HG02870 (cell line): ENCODE results near the gene SLC12A1.
"Not testable (repeated sequence)": the region's sequence is repeated elsewhere in the genome, so short reads cannot be mapped to it uniquely, and the experiment has no call there.

ENCODE experiments used
- ATAC-seq: cut with Tn5 transposase; IDR thresholded peaks from one replicate; pipeline ENCODE4 v1.9.1; 2021; ENCODE audit warnings: mild to moderate bottlenecking, moderate library complexity; ENCODE audit not compliant: unreplicated experiment

The SLC12A1 gene

GRCh38 chr15:48304398-48304797 is 98.3 kb downstream of the SLC12A1 start:
- no peak for ATAC-seq

GRCh38 chr15:48306639-48307038 is 100.5 kb downstream of the SLC12A1 start:
- no peak for ATAC-seq

- no peak for ATAC-seq
Measured at GRCh38 chr15:48307586-48307985, 101.5 kb downstream of the SLC12A1 start.

GRCh38 chr15:48309740-48310139 is 103.6 kb downstream of the SLC12A1 start:
- ATAC-seq = no peak

GRCh38 chr15:48313216-48313615 is 107.1 kb downstream of the SLC12A1 start:
- ATAC-seq = no peak

GRCh38 chr15:48315041-48315440 is 108.9 kb downstream of the SLC12A1 start:
- ATAC-seq = no peak

GRCh38 chr15:48317221-48317620 is 111.1 kb downstream of the SLC12A1 start:
- no peak for ATAC-seq

GRCh38 chr15:48318131-48318530 is 112.0 kb downstream of the SLC12A1 start:
- no peak for ATAC-seq

GRCh38 chr15:48323294-48323693 is 117.2 kb downstream of the SLC12A1 start:
- no peak for ATAC-seq

GRCh38 chr15:48324949-48325348 is 118.8 kb downstream of the SLC12A1 start:
- ATAC-seq = no peak

- no peak for ATAC-seq
Measured at GRCh38 chr15:48325400-48325799, 119.3 kb downstream of the SLC12A1 start.

- ATAC-seq = not testable (repeated sequence)
Measured at GRCh38 chr15:48326180-48326579, 120.1 kb downstream of the SLC12A1 start.

- no peak for ATAC-seq
Measured at GRCh38 chr15:48330105-48330785, 124.1 kb downstream of the SLC12A1 start.

- ATAC-seq = peak; percentile 85
Measured at GRCh38 chr15:48330855-48331795, 125.0 kb downstream of the SLC12A1 start, which contains the start of gene DUT. TSS of gene DUT (plus strand) at chr15:48331429. CDS start at chr15:48331516, 87 bp downstream.

GRCh38 chr15:48331796-48332641 is 125.9 kb downstream of the SLC12A1 start:
- peak; percentile 49 for ATAC-seq

- no peak for ATAC-seq
Measured at GRCh38 chr15:48332642-48333034, 126.5 kb downstream of the SLC12A1 start.

GRCh38 chr15:48333540-48333939 is 127.4 kb downstream of the SLC12A1 start:
- ATAC-seq = no peak

- no peak for ATAC-seq
Measured at GRCh38 chr15:48334260-48334659, 128.2 kb downstream of the SLC12A1 start.

- no peak for ATAC-seq
Measured at GRCh38 chr15:48336940-48337339, 130.8 kb downstream of the SLC12A1 start.

- ATAC-seq = no peak
Measured at GRCh38 chr15:48337607-48338006, 131.5 kb downstream of the SLC12A1 start.

- ATAC-seq = no peak
Measured at GRCh38 chr15:48340111-48340510, 134.0 kb downstream of the SLC12A1 start.
